Measurements from ENCODE around the gene ZNRF2.

DNA sequence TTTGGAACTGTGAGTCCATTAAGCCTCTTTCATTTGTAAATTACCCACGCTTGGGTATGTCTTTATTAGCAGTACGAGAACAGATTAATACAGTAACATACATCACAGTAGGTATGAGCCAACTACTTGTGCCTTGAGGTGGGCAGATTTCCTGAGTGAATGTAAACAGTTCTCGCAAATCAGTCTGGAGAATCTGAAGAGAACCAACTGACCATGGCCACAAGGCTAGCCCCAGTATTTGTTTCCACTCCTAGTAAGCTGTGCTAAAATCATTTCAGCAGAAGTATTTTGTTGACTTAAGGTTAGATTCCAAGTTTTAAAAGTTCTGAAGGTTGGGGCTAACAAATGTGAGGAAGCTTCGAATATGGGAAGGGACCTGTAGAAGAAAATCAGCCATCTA, 111.3 kb downstream of the ZNRF2 start:
- TF ChIP-seq, protein P1, sequence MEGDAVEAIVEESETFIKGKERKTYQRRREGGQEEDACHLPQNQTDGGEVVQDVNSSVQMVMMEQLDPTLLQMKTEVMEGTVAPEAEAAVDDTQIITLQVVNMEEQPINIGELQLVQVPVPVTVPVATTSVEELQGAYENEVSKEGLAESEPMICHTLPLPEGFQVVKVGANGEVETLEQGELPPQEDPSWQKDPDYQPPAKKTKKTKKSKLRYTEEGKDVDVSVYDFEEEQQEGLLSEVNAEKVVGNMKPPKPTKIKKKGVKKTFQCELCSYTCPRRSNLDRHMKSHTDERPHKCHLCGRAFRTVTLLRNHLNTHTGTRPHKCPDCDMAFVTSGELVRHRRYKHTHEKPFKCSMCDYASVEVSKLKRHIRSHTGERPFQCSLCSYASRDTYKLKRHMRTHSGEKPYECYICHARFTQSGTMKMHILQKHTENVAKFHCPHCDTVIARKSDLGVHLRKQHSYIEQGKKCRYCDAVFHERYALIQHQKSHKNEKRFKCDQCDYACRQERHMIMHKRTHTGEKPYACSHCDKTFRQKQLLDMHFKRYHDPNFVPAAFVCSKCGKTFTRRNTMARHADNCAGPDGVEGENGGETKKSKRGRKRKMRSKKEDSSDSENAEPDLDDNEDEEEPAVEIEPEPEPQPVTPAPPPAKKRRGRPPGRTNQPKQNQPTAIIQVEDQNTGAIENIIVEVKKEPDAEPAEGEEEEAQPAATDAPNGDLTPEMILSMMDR (IDR thresholded peaks at IDR 0.05), result no peak
- no peak for TF ChIP-seq TCF7L2 (IDR thresholded peaks at IDR 0.05; ENCODE audit: low read depth, low read length)
- no peak for TF ChIP-seq POLR2AphosphoS5 (IDR thresholded peaks at IDR 0.05; ENCODE audit: low read depth, low read length)

Measured in Panc1 (cell line).